Omental fat pad (tissue), 4 donors: Measurements from ENCODE around the gene OAF. TPM values are rescaled to one million over a fixed set of nuclear protein-coding genes. Genes with fewer than 3 reads are reported as not detected.

Experiments used
- ATAC-seq: fragments of 150-250 bp; one replicate; pipeline ENCODE4 v1.9.1; 2016; ENCODE audit warnings: mild to moderate bottlenecking, moderate library complexity; ENCODE audit not compliant: low FRiP score
- DNase-seq: peaks from one replicate; pipeline ENCODE4 v3.0.0-alpha.2; 2019; ENCODE audit warnings: low spot score
- CTCF ChIP-seq, 3 donors: fragments of 450-650 bp; IDR thresholded peaks; one replicate each; pipeline ENCODE4 v1.5.1; 2016 to 2017; ENCODE audit warnings: antibody characterized with exemption in 3 of 3, mild to moderate bottlenecking in 3 of 3, moderate library complexity in 2 of 3
- total RNA-seq, 4 donors: library from RNA; depleted of rRNA; stranded (reverse); fragments of >200 nt; gene quantifications; one replicate each; pipeline ENCODE4 v1.1.0, GENCODE V29; 2016

The OAF gene
- total RNA-seq, 4 donors from 2014 or later = 32.3 to 97.4 (median 67.0) TPM

GRCh38 chr11:120212259-120212878 is 1.5 kb downstream of the OAF start:
- ATAC-seq (no peak), DNase-seq (no peak)
- TF ChIP-seq CTCF (IDR thresholded peaks at IDR 0.05) = no peak

DNA sequence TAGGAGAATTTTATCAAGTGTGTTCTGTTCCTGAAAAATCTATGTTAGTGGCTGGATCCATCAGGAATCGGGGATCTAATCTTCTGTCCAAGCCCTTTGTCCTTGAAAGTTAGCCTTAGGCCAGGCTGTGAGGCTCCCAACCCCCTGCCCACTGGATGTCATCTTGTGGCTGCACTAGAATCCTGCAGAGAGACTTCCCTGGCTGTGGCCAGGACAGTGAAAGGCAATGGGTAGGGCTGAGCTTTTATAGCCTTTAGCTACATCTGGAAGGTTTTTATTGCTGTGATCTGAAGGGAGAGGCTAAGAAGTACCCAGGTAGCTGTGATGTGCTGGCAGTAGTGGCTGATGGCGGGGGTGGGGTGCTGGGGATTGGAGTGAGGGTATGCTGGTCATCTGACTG is 2.1 kb downstream of the OAF start:
- no peak for TF ChIP-seq CTCF (IDR thresholded peaks at IDR 0.05)

GRCh38 chr11:120214581-120214980 is 3.7 kb downstream of the OAF start:
- no peak for DNase-seq
- ATAC-seq = no peak
- no peak for TF ChIP-seq CTCF (IDR thresholded peaks at IDR 0.05)

More for the DNA sequence above, 2.1 kb downstream of the OAF start:
- no peak for DNase-seq
- ATAC-seq = no peak

DNA sequence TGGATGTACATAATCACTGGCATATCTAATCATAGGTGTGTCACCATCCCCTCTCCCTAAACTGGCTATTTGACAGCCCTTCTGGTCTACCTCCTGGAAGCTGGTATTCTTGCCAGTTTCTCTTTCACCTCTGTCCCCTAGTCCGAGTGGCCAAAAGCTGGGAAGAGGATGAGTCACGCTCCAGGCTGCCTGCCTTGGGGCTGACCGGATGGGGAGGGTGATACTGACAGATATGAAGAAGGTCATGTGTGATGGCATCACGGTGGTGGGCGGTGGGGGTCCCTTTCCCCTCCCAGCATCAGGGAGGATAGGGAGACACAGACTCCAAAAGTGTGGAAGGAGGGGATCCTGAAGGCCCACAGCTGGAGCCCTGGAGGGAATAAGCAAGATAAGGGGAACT is 4.8 kb downstream of the OAF start:
- peak; percentile 16 for ATAC-seq
- no peak for DNase-seq
- no peak for TF ChIP-seq CTCF (IDR thresholded peaks at IDR 0.05)

- DNase-seq (no peak), ATAC-seq (no peak)
- no peak for TF ChIP-seq CTCF (IDR thresholded peaks at IDR 0.05)
Measured at GRCh38 chr11:120216426-120217102, 5.7 kb downstream of the OAF start.

DNA sequence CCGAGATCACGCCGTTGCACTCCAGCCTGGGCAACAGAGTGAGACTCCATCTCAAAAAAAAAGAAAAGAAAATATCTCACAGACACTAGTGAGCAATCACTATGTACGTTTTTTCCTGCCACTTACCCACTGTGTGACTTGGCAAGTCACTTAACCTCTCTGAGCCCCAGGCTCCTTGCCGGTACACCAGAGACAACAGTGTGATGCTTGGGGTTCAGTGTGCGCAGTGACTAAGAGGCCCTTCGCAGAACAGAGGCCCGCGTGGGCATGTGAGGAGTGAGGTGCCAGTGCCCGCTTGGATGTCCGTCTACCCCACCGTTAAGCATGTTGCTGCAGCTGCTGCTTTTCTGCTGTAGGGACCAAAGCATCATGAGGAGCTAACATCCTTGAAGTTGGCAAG is 6.7 kb downstream of the OAF start:
- no peak for TF ChIP-seq CTCF (IDR thresholded peaks at IDR 0.05)
- no peak for ATAC-seq
- no peak for DNase-seq
